ENCODE data around the gene CBR3. TPM values are rescaled to one million over a fixed set of nuclear protein-coding genes. Genes with fewer than 3 reads are reported as not detected.

Gene CBR3
- total and polyA plus RNA-seq, 2 of the 13 experiments (the other 11 are each of a cell fraction or from before 2014, with no cell fraction given): not detected

GRCh38 chr21:36167541-36167940, 32.7 kb downstream of the CBR3 start:
- Histone ChIP-seq H3K4me2 (ENCODE audit: low read depth, low read length) (no peak overlapping the region), H4K20me1 (ENCODE audit: insufficient read depth, low read length) (no peaks in the 10 kb centered on the region), H3K79me2 (ENCODE audit: insufficient read depth, low read length) (no peaks in the 10 kb centered on the region), H3K36me3 (replicated peaks in 1 of 2; ENCODE audit: control insufficient read depth in 1 of 2, insufficient read depth in 2 of 2, low read length in 2 of 2) (peaks cover 0 to 12% of the 10 kb centered on the region in 2 experiments; a peak in 1 of 5 replicates), H3K9ac (ENCODE audit: insufficient read depth, low read depth, low read length) (no peak overlapping the region), H3K4me3 (replicated peaks in 1 of 3; ENCODE audit: insufficient read depth in 1 of 3, low read depth in 2 of 3, low read length in 3 of 3) (no peak overlapping the region), H3K9me3 (ENCODE audit: low read length) (no peaks in the 10 kb centered on the region), H3K27ac (ENCODE audit: extremely low read length, insufficient read depth, low read length) (no peak overlapping the region), H2AFZ (ENCODE audit: low read length) (no peak overlapping the region), H3K27me3 (ENCODE audit: control insufficient read depth in 1 of 2, insufficient read depth in 2 of 2, low read length in 2 of 2) (no peaks in the 10 kb centered on the region), H3K4me1 (ENCODE audit: insufficient read depth, low read length) (peaks cover 43% of the 10 kb centered on the region)
- no peak for ATAC-seq
- CTCF ChIA-PET (ENCODE audit: low intra/inter-chr PET ratio, low total read pairs): no interaction called here
- intact Hi-C loops (cut with micrococcal nuclease; ENCODE audit: unreplicated experiment) (no loop called here), in situ Hi-C loops (cut with HindIII; ENCODE audit: extremely low pct_ligation_motif_present, low pct_unique_long_range_greater_than_20kb) (no loop called here)
- no TSS peak for BruUV-seq (replicated peaks)
- no peak for FAIRE-seq
- POLR2A ChIA-PET: no interaction called here
- 91% methylated on average over 4 of the region's 4 CpGs for WGBS (ENCODE audit: low lambda C conversion rate)
- DNase-seq (ENCODE audit: low spot score): no peak
- no peak for TF ChIP-seq ZNF468 (CRISPR knock-in tag; IDR thresholded peaks at IDR 0.05)
- no peak for TF ChIP-seq HNRNPK (IDR thresholded peaks at IDR 0.05; ENCODE audit: low read depth, low read length, poor library complexity, severe bottlenecking)
- no peak for TF ChIP-seq ZNF235 (CRISPR knock-in tag; IDR thresholded peaks at IDR 0.05; ENCODE audit: borderline replicate concordance)
- TF ChIP-seq ZNF441 (CRISPR knock-in tag; IDR thresholded peaks at IDR 0.05; ENCODE audit: borderline replicate concordance): no peak
- no peak for TF ChIP-seq ZNF136 (CRISPR knock-in tag; IDR thresholded peaks at IDR 0.05; ENCODE audit: low read depth)
- TF ChIP-seq JUNB (CRISPR knock-in tag; IDR thresholded peaks at IDR 0.05; ENCODE audit: borderline replicate concordance): no peak
- no peak for TF ChIP-seq MTERF4 (CRISPR knock-in tag; IDR thresholded peaks at IDR 0.05)
- TF ChIP-seq KDM5A (IDR thresholded peaks at IDR 0.05; ENCODE audit: borderline replicate concordance, low read length): no peak
- no peak for TF ChIP-seq ETV5 (CRISPR knock-in tag; IDR thresholded peaks at IDR 0.05; ENCODE audit: borderline replicate concordance)
